ENCODE measurements around the gene SPRING1.
"Not testable (repeated sequence)": the region's sequence is repeated elsewhere in the genome, so short reads cannot be mapped to it uniquely, and the experiment has no call there.

Gene SPRING1, protein sequence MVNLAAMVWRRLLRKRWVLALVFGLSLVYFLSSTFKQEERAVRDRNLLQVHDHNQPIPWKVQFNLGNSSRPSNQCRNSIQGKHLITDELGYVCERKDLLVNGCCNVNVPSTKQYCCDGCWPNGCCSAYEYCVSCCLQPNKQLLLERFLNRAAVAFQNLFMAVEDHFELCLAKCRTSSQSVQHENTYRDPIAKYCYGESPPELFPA

DNA sequence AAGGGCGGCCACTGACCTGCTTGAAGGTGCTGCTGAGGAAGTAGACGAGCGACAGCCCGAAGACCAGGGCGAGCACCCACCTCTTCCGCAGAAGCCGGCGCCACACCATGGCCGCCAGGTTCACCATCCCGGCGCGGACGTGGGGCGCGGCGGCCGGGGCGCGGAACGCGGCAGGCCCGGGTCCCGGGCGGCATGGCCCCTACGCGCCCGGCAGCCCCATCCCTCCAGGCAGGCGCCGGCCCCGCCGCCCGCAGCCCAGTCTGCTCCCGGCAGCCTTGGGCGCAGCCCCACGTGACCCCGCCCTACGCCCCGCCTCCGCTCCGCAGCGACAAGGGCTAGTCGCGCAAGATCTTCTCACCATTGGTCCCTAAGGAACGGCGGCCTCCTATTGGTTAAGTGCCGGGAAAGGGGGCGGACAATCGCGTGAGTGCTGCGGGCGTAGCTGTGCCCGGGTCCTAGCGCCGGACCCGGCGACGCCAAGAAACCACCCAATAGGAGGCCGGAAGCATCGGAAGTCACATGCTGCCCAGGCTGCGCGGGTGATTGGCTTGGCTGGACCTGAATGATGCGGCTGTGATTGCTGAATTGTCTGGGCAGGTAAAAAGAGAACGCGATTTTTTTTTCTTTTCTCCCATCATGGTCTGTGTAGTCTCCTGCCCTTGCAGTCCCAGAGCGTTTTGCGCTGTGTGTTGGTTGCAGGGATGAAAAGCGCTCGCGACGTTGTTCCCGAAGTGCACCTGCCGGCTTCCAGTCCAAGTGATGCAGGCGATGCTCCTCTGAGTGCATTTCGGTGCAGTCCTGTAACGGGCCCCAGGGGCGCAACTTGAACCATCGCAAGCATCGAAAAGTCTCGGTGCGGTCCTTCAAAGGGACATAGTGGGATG, at the start of gene SPRING1, which contains the start of gene RNFT2:
TSS of gene SPRING1 (minus strand) at position 296 of the 884 bp plus-strand sequence. CDS start at position 127, 169 bp downstream.
TSS of gene RNFT2 (plus strand) at position 542 of the 884 bp plus-strand sequence. CDS start 2,183 bp downstream, outside the sequence.
- DNase-seq: peak; percentile 97

DNA sequence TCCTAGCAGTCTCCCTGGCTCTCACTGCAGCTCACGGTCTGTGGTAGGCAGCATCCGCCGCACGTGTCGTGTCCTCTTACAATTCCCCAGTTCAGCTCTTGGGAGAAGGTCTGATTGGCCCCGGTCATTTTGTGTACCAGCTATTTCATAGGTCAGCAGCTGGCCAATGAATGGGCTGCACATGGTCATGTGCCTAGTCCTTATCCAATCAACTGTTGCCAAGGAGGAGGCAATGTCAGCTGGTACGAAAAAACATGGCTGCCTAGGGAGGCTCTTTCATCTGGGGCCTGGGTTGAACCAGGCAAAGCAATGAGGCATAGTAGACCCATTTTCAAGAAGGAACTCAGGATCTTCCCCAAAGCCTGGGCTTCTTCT, 46.4 kb upstream of the SPRING1 start:
- DNase-seq: no peak

DNA sequence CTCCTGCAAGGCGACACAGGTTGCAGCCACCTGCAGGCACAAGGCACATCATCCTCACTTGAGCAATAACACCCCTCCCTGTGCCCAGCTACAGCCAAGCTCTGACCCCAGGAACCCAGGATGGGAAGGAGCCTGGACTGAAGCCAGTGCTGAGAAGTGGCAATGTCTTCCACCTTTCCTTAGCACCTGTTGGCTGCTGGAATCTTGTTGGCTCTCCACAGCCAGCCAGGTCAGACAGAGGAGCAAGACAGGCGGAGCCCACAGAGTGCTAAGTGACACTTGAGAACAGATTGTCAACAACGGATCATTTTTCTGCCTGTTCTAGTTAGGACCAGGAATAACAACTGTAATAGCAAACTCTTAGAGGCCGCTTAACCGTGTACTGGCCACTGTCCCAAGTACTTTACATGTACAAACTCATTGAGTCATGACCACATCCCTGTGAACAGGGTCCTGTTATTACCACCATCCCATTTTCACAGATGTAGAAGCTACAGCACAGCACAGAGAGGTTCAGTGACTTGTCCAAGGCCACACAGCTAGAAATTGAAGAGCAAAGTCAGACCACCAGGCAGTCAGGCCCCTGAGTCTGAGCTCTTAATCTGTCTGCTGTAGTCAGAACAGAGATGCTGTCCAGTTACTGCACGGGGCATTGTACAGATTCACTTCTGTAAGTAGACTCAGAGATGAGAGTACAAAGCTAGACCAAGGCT, 45.8 kb upstream of the SPRING1 start:
- no peak for DNase-seq

DNA sequence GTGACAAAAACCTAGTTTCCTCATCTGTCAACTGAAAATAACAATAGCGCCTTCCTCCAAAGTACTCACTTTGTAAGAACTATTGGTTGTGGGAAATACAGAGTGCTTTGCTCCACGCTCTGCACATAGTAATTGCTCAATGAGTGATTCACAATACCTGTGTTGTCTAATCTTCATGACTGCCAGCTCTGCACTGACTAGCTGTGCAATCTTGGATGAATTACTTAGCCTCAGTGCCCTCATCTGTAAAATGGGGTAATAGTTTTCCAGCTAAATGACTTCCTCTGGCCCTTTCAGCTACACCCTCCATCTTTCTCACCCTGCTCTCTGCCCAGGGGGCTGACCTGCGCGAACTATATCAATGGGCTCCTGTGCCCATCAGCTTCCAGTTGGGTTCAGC, 43.1 kb upstream of the SPRING1 start:
- DNase-seq: no peak

DNA sequence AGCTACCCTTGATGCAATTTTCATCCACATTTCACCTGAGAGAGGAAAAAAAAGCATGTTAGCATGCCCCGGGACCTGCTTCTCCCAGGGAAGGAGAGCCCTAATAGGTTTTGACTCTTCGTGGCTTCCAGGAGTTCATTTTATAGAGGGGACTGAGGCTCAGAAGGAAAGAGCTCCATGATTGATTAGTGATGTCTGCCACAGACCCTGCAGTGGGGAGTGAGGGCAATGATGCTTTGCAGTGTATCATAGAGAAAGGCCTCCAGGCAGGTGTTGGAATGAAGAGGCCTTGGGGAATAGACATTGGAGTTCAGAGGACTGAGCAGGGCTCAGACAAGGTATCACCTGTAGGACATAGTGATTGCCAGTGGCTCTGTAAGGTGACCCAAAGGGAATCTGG, 41.7 kb upstream of the SPRING1 start:
- DNase-seq: no peak

DNA sequence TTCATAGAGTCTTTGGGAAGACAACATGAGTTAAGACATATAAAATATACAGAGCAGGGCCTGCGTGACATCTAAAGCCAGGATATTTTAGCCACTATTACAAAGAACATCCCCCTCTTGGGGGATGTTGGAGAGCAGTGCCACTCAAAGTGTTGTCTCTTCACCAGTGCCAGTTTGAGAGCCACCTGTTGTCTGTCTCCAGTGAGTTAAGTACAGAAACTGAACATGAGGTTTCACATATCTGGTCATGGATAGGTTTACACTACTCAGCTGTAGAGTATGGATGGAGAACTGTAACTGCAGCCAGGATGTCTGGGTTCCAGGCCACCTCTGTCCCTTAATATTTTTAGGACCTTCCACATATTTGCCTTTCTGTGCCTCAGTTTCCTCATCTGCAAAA, 39.4 kb upstream of the SPRING1 start:
- no peak for DNase-seq

DNA sequence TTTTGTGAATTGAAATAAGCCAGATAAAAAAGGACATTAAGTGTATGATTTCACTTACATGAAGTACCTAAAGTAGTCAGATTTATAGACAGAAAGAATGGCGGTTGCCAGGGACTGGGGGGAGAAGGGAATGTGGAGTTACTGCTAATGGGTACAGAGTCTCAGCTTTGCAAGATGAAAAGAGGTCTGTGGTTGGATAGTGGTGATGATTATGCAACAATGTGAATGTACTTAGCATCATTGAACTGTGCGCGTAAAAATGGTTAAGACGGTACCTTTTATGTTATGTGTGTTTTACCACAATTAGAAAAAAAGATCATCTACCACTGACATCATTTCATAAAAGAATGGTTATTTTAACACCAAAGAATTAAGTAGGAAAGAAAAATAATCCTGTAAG, 36.2 kb upstream of the SPRING1 start:
- DNase-seq: no peak

DNA sequence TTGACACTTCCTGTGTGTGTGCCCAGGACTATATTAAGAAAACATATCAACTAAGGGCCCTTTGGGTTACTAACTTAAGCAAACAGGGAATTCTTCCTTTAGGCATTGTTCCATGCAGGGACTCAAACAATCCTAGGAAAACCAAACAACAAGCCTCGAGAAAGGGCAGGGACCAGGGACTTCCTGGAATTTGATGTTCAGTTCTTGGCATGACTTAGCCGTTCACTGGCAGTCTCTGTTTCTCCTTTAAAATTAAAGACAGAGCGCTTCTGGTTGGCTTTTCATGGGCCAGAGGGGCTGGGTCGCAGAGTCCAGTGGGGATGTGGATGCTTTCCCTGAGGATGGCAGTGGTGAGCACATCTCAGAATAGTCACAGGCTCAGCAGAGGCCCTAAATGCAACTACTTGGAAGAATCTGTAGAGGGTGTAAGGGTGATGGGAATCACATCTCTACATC, 35.4 kb upstream of the SPRING1 start:
- no peak for DNase-seq

DNA sequence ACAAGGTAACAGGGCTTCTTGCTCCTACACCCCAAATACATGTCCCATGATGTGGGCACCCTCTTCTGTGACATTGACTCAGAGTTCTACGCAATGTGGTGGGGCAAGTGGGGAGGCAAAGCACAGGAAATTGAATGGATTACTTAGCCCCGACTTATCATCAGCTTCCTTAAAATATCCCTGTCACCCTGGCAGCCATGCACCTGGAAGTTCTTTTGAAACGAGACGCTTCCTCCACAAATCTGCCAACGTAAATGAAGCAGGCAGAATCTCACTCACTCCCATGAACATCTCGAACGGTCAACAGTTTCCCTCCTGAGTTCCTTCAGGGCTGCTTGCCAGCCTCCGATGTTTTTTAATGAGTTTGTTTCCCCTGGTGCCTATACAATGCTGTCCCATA, 33.8 kb upstream of the SPRING1 start:
- no peak for DNase-seq

DNA sequence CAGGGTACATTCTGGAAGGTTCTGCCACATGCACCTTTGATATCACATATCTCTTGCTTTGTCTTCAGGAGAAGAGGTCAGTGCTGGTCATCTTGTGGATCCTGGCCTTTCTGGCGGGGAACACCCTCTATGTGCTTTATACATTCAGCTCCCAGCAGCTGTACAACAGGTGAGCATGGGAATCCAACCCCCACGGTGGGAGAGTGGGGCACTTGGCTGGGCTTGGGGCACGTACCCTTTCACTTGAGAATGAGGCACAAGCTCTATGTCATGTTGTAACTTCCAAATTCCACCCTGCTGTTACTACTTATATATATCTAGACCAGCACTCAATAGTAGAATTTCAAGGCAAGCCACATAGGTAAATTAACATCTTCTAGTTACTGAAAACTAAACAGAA, 28.9 kb upstream of the SPRING1 start:
- no peak for DNase-seq

DNA sequence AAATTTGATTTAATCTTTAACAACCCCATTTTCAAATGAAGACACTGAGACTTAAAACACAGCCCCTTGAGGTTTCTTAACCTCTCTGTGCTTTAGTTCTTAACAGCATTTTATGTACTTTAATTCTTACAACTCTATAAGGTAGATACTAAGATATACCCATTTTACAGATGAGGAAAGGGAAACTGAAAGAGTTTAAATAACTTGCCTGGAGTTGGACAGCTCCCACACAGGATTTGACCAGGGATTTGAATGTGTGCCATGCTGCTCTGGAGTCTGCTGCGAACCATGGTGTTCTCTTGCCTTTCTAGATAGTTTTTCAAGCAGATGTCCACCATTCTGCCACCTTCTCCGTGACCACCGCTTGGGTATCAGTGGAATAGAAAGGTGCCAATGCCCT, 28.4 kb upstream of the SPRING1 start:
- DNase-seq: no peak

DNA sequence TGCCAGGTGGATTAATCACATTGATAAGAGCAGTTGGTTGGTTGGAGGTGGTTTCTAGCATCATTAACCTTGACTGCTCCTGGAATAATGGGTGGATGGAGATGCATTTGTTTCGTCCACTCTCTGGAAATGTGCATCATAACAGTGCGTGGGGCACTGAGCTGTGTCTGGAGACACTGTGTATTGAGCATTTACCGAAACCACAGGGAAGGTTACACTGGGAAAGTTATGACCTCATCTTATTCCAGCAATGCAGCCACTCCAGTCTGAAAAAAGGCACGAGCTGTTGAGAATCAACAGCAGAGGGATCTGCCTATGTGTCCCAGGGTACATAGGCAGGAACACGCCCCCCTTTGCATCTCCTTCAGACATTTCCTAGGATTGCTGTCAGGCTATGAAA, 27.4 kb upstream of the SPRING1 start:
- no peak for DNase-seq

DNA sequence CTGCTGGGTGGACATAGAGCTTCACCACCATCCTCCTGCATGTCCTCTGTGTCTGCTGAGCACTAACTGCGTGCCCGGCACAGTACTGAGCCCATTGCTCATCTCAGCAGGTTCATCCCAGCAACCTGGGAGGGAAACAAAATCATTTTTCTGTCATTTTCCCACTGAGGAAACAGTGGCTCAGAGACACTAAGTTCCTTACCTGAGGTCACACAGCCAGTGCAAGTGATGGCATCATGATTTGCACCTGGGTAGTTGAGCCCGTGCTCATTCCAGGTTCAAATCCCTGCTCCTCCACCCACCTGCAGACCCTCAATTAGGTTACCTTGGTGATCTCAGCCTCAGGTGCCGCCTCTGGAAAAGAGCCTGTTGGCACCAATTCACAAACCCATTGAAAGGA, 23.6 kb upstream of the SPRING1 start:
- DNase-seq: no peak

DNA sequence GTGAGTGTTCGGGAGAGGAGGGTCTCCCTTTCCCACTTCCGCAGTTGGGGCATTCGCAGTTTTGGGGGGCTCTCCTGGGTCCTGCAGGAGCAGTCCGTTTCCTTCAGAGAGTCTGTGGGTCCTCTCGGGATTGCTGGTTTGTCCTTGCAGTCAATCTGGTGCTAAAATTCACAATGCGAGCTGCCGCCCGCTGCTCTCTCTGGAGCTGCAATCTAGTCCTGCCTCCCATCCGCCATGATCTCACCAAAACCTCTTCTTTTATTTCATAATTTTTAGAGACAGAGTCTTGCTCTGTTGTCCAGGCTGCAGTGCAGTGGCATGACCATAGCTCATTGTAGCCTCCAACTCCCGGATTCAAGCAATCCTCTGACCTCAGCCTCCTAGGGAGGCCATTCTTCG, 22.8 kb upstream of the SPRING1 start:
- no peak for DNase-seq

DNA sequence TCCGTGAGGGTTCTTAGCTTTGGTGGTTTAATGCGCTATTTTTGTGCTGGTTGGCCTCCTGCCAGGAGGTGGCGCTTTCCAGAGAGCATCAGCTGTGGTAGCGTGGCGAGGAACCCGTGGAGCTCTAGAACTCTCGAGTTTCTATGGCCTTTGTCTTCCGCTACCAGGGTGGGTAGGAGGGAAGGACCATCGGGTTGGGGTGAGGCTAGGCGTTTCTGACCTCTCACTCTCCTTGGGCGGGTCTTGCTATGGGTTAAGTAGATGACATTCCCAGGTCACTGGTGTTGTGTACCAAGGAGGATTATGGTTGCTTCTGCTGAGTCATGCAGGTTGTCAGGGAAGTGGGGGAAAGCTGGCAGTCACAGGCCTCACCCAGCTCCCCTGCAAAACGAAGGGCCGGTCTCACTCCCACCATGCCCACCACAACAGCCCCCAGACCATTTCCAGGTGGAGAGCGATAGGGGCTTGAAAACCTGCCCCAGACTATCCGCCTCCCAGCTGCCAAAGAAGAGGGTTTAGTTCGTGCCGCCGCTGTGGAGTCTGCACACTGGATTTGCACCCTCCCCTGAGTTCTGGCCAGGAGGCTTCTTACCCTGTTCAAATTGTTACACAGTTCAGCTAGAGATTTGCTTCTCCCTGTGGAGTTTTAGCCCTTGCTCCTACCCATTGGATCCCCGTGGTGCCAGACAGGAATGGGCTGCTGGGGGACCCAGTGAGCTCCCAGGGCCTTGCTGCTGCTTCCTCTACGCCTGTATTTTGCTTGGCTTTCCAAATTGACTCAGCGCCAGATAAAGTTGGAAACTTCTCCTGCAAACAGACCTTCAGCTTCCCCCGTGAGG, 22.1 kb upstream of the SPRING1 start:
- DNase-seq: no peak

DNA sequence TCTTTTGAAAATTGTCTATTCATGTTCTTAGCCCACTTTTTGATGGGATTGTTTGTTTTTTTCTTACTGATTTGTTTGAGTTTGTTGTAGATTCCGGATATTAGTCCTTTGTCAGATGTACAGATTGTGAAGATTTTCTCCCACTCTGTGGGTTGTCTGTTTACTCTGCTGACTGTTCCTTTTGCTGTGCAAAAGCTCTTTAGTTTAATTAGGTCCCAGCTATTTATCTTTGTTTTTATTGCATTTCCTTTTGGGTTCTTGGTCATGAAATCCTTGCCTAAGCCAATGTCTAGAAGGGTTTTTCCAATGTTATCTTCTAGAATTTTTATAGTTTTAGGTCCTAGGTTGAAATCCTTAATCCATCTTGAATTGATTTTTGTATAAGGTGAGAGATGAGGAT, 16.9 kb upstream of the SPRING1 start:
- DNase-seq: not testable (repeated sequence)

DNA sequence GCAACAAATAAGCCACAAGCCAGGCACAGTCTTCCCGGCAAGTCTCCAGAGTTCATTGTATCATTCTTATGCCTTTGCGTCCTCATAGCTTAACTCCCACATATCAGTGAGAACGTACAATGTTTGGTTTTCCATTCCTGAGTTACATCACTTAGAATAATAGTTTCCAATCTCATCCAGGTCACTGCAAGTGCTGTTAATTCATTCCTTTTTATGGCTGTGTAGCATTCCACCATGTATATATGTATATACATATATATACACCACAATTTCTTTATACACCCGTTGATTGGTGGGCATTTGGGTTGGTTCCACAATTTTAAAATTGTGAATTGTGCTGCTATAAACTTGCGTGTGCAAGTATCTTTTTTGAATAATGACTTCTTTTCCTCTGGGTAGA, 16.2 kb upstream of the SPRING1 start:
- DNase-seq: not testable (repeated sequence)

DNA sequence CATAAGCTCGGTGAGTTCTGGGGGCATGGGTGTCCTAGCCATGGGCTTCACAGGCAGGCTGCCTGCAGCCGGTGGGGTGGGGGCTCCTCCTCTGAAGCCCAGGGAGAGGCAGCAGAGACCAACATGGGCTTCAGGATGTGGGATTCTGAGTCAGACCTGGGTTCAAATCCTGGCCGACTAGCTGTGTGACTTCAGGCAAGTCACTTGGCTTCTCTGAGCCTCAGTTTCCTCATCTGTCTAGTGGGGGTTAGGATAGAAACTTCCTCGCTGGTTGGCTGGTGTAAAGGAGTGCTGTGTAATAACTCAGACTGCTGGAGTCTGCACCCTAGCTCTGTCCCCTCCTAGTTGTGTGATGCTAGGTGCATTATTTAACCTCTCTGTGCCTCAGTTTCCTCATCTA, 12.4 kb upstream of the SPRING1 start:
- no peak for DNase-seq

DNA sequence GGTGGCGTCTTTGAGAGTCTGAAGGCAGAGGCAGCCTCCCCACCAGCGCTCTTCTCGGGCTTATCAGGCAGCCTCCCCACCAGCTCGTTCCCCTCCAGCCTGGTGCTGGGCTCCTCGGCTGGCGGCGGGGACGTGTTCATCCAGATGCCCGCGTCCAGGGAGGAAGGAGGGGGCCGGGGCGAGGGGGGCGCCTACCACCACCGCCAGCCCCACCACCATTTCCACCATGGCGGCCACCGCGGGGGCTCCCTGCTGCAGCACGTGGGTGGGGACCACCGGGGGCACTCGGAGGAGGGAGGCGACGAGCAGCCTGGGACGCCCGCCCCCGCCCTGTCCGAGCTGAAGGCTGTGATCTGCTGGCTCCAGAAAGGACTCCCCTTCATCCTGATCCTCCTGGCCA, 12.0 kb upstream of the SPRING1 start:
- no peak for DNase-seq

DNA sequence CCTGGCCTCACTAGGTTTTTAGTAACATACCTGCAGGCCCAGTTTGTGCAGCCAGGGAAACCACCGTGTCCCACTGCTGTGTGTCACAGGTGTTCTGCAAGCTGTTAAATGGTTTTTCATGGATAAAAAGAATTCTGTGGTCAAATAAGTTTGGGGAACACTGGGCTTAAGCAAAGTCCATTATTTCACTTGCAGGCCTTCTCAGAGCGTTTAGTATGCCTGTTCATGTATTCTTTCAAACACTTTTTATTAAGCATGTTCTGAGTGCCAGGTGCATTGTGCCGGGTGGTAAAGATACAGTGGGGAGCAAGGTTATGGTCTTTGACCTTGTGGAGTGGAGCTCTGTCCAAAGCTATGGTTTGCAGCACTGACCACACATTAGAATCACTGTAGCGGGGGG, 7.7 kb upstream of the SPRING1 start:
- DNase-seq: no peak

DNA sequence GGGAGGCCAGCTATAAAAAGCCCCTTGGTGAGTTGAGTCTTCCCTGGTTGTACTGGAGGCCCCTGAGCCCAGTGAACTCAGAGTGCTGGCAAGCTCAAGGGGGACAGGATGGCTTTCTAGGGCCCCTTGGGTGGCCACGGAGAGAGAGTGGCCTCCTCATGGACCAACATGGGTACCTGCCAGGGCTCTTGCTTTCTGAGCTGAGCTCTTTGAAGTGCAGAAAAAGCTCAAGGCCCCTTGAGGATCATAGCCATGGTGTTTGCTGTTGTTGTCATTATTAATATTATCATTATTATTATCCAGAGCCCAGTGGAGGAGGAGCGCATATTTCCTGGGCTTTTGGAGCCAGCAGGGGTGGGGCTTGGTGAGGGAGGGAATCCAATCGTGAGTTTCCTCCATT, 6.9 kb upstream of the SPRING1 start:
- no peak for DNase-seq

DNA sequence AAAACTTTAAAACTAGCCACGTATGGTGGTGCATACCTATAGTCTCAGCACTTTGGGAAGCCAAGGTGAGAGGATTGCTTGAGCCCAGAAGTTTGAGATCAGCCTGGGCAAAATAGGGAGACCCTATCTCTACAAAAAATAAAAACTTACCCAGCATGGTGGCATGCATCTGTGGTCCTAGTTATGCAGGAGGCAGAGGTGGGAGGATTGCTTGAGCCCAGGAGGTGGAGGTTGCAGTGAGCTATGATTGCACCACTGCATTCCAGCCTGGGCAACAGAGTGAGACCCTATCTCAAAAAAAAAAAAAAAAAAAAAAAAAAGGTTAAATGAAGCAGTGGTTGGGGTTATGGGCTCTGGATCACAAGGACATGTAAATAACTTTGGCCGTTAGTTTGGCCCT, 4.9 kb upstream of the SPRING1 start:
- not testable (repeated sequence) for DNase-seq

DNA sequence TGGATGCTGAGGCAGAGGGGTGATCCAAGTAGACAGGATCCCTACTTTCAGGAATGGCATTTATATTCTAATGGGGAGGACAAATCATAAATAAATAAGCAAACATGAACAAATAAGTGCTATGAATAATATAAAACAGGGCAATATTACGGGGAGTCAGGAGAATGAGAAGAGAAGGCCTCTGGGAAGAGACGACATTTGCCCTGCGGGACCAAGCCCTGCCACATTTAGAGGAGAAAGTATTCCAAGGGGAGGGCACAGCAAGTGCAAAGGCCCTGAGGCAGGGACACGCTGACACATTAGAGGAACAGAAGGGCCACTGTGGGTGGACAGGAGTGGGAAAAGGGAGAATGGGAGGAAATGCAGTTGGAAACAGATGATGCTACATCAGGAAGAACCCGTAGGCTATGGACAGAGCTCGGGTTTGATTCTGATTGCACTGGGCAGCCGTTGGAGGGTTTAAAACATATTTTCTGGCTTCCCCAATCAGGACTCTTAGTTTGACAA, 1.6 kb upstream of the SPRING1 start:
- DNase-seq: no peak

Measured in NCI-H1092 (cell line).